Activated CD4-positive, alpha-beta memory T cell treated with anti-CD3 and anti-CD28 coated beads, Interleukin-2, amount 10 ng/mL, durations not matched to agents 7 days and 5 days (primary cell): ENCODE results near the gene USP54. TPM values are rescaled to one million over a fixed set of nuclear protein-coding genes. Genes with fewer than 3 reads are reported as not detected.

Experiments
- CTCF ChIA-PET: fragments of 350-600 bp; sonication (Branson Sonifier 250); formaldehyde crosslinking; loops from one replicate; lab custom pipeline; 2021; ENCODE audit warnings: antibody characterized with exemption, inconsistent platforms; lab: Charles Lee
- POLR2A ChIA-PET: fragments of 350-600 bp; sonication (Branson Sonifier 250); formaldehyde crosslinking; loops from one replicate; lab custom pipeline; 2021; ENCODE audit warnings: antibody characterized with exemption; lab: Charles Lee
- DNase-seq: peaks from one replicate; pipeline ENCODE4 v3.0.0-alpha.2; 2020
- H3K27ac Mint-ChIP-seq: one replicate; pipeline ENCODE4 v1.8.0; 2021; ENCODE audit warnings: mild to moderate bottlenecking, mixed read lengths
- H3K27me3 Mint-ChIP-seq: one replicate; pipeline ENCODE4 v1.8.0; 2021; ENCODE audit warnings: mixed read lengths
- H3K36me3 Mint-ChIP-seq: one replicate; pipeline ENCODE4 v1.8.0; 2021; ENCODE audit warnings: low read depth, mixed read lengths
- H3K4me1 Mint-ChIP-seq: one replicate; pipeline ENCODE4 v1.8.0; 2021; ENCODE audit warnings: mixed read lengths
- H3K4me3 Mint-ChIP-seq: one replicate; pipeline ENCODE4 v1.8.0; 2021; ENCODE audit warnings: mild to moderate bottlenecking, mixed read lengths
- H3K9me3 Mint-ChIP-seq: one replicate; pipeline ENCODE4 v1.8.0; 2021; ENCODE audit warnings: mixed read lengths
- total RNA-seq, 2 experiments: library from RNA; stranded (reverse); gene quantifications; one replicate each; pipeline ENCODE4 v1.2.3, GENCODE V29; 2021

Gene USP54, protein sequence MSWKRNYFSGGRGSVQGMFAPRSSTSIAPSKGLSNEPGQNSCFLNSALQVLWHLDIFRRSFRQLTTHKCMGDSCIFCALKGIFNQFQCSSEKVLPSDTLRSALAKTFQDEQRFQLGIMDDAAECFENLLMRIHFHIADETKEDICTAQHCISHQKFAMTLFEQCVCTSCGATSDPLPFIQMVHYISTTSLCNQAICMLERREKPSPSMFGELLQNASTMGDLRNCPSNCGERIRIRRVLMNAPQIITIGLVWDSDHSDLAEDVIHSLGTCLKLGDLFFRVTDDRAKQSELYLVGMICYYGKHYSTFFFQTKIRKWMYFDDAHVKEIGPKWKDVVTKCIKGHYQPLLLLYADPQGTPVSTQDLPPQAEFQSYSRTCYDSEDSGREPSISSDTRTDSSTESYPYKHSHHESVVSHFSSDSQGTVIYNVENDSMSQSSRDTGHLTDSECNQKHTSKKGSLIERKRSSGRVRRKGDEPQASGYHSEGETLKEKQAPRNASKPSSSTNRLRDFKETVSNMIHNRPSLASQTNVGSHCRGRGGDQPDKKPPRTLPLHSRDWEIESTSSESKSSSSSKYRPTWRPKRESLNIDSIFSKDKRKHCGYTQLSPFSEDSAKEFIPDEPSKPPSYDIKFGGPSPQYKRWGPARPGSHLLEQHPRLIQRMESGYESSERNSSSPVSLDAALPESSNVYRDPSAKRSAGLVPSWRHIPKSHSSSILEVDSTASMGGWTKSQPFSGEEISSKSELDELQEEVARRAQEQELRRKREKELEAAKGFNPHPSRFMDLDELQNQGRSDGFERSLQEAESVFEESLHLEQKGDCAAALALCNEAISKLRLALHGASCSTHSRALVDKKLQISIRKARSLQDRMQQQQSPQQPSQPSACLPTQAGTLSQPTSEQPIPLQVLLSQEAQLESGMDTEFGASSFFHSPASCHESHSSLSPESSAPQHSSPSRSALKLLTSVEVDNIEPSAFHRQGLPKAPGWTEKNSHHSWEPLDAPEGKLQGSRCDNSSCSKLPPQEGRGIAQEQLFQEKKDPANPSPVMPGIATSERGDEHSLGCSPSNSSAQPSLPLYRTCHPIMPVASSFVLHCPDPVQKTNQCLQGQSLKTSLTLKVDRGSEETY (N-terminal part only)
- total RNA-seq: 1 to 10 TPM; 3.0 to 3.4 TPM

DNA sequence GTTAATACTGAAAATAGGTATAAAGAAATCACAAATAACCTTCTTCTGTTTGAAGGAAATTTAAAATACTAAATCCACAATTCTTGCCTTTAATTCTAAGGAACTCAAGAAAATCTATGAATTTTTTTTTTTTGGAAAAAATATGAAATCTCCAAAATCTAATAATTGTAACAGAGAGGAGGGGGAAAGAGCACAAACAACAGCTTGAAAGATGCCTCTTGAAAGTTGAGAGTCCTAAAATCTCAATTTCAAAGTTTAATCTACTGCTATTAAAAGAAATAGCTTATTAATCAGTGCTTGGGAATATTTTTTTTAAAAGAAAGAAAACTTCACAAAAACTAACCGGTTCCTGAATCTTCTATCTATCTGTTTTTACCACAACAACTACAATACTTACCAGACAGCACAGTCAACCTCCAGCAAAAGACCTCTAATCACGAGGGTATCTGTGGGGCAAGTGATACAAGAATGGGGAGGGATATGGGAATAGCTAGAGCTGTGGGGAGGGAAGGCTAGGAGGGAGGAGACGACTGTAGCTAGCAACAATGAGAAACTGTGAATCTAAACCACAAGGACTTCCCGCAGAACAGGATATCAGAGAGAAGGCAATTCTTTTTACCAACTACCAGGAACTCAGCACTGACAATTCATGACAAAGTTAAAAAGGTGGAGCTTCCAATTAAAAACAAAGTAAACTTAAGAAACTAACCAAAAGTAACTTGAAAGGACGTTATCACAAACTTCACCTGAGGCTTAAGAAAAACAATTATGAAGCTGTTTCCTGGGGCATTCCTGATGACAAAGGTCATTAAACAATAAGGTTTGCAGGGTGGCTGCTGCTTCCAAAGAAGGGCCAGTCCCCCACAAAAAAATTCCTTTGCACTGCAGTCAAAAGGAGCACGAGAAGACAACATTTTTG, at the start of gene USP54:
Gene USP54 (minus strand): TSS at position 462 of the 919 bp plus-strand sequence. CDS start 15,684 bp downstream, outside the sequence.
- Mint-ChIP-seq H3K9me3 (no peaks in the 10 kb centered on the region), H3K27me3 (no peaks in the 10 kb centered on the region), H3K27ac (peak within 1 kb of the TSS; percentile 47), H3K4me1 (peaks cover 23% of the 10 kb centered on the region), H3K4me3 (peak within 1 kb of the TSS; percentile 29), H3K36me3 (no peaks in the 10 kb centered on the region)
- CTCF ChIA-PET: interaction anchor here (0.7 to 1.1 kb wide), 4 partner anchors 14 to 70 kb away, joined by 3 to 4 read pairs (median 3); no protein-coding TSS in a partner anchor
- POLR2A ChIA-PET: interaction anchor here (0.8 to 1.5 kb wide), 2 partner anchors 34 to 178 kb away, joined by 4 to 7 read pairs; partner anchors contain the start of gene ANXA7
- DNase-seq: no peak

DNA sequence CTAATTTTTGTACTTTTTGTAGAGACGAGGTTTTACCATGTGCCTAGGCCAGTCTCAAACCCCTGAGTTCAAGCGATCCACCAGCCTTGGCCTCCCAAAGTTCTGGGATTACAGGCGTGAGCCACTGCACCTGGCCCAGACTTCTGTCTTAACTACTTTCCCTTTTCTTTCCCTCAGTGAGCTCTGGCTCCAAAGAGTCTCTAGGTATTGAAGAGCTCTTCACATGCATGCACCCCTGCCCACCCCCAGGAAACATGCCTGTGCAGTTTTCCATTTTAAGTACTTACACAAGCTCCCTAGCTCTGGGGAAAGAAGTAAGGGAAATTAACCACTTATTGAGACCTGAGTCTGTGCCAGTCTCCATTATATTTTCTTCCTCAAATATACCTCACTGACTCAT, 48.1 kb upstream of the USP54 start:
- Mint-ChIP-seq H3K27me3 (no peaks in the 10 kb centered on the region), H3K27ac (no peak overlapping the region), H3K36me3 (no peaks in the 10 kb centered on the region), H3K4me3 (no peak overlapping the region), H3K9me3 (no peaks in the 10 kb centered on the region), H3K4me1 (peaks cover 9% of the 10 kb centered on the region)
- no peak for DNase-seq
- POLR2A ChIA-PET: no interaction called here
- CTCF ChIA-PET: interaction anchor here (1.3 kb wide), 1 partner anchor 110 kb away, joined by 7 read pairs; no protein-coding TSS in a partner anchor

- Mint-ChIP-seq H3K9me3 (no peaks in the 10 kb centered on the region), H3K4me3 (no peak overlapping the region), H3K27me3 (no peaks in the 10 kb centered on the region), H3K36me3 (no peaks in the 10 kb centered on the region), H3K27ac (no peak overlapping the region), H3K4me1 (no peaks in the 10 kb centered on the region)
- DNase-seq: no peak
- POLR2A ChIA-PET: no interaction called here
- CTCF ChIA-PET: no interaction called here
Measured at GRCh38 chr10:73635781-73636180, 44.6 kb upstream of the USP54 start.

GRCh38 chr10:73634421-73634820, 43.3 kb upstream of the USP54 start:
- POLR2A ChIA-PET: no interaction called here
- no peaks in the 10 kb centered on the region for H3K4me1 Mint-ChIP-seq
- no peaks in the 10 kb centered on the region for H3K27me3 Mint-ChIP-seq
- no peak overlapping the region for H3K27ac Mint-ChIP-seq
- H3K4me3 Mint-ChIP-seq: no peak overlapping the region
- no peak for DNase-seq
- H3K36me3 Mint-ChIP-seq: no peaks in the 10 kb centered on the region
- no peaks in the 10 kb centered on the region for H3K9me3 Mint-ChIP-seq
- CTCF ChIA-PET: interaction anchor here (2.3 kb wide), 1 partner anchor 10 kb away, joined by 6 read pairs; no protein-coding TSS in a partner anchor

GRCh38 chr10:73629165-73629564, 38.0 kb upstream of the USP54 start:
- DNase-seq: no peak
- ChIA-PET CTCF (interaction anchor here (2.6 kb wide), 1 partner anchor 14 kb away, joined by 8 read pairs; no protein-coding TSS in a partner anchor), POLR2A (no interaction called here)
- Mint-ChIP-seq H3K27me3 (no peaks in the 10 kb centered on the region), H3K27ac (no peak overlapping the region), H3K9me3 (no peaks in the 10 kb centered on the region), H3K36me3 (peaks cover 6% of the 10 kb centered on the region), H3K4me3 (no peak overlapping the region), H3K4me1 (peaks cover 27% of the 10 kb centered on the region)

DNA sequence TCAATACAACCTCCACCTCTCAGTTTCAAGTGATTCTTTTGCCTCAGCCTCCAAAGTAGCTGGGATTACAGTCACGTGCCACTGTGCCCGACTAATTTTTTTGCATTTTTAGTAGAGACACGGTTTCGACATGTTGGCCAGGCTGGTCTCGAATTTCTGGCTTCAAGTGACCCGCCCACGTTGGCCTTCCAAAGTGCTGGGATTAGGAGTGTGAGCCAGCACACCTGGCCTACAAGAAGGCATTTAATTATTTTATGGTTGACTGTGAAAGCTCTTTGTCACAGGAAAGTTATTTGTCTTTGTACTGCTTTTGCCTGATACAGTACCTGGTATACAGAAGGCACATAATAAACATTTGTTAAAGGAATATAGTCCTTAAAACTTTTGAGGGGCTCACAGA, 37.3 kb upstream of the USP54 start:
- H3K27ac Mint-ChIP-seq: no peak overlapping the region
- ChIA-PET POLR2A (no interaction called here), CTCF (interaction anchor here (2.6 kb wide), 1 partner anchor 15 kb away, joined by 8 read pairs; no protein-coding TSS in a partner anchor)
- H3K27me3 Mint-ChIP-seq: no peaks in the 10 kb centered on the region
- H3K4me3 Mint-ChIP-seq: no peak overlapping the region
- DNase-seq: no peak
- H3K4me1 Mint-ChIP-seq: peaks cover 27% of the 10 kb centered on the region
- peaks cover 6% of the 10 kb centered on the region for H3K36me3 Mint-ChIP-seq
- H3K9me3 Mint-ChIP-seq: no peaks in the 10 kb centered on the region

- Mint-ChIP-seq H3K27me3 (no peaks in the 10 kb centered on the region), H3K27ac (no peak overlapping the region), H3K4me3 (peak overlapping the region; percentile 19), H3K36me3 (peaks cover 6% of the 10 kb centered on the region), H3K9me3 (no peaks in the 10 kb centered on the region), H3K4me1 (peaks cover 27% of the 10 kb centered on the region)
- no peak for DNase-seq
- ChIA-PET POLR2A (interaction anchor here (1.0 to 1.1 kb wide), 2 partner anchors 131 to 380 kb away, joined by 3 to 5 read pairs; partner anchors contain the start of genes DNAJC9 and PPP3CB), CTCF (interaction anchor here (2.4 to 2.6 kb wide), 2 partner anchors 16 to 98 kb away, joined by 8 to 11 read pairs; no protein-coding TSS in a partner anchor)
Measured at GRCh38 chr10:73627300-73627699, 36.2 kb upstream of the USP54 start.

- H3K4me3 Mint-ChIP-seq: peak overlapping the region; percentile 98
- DNase-seq: peak; percentile 96
- H3K9me3 Mint-ChIP-seq: no peaks in the 10 kb centered on the region
- no peaks in the 10 kb centered on the region for H3K27me3 Mint-ChIP-seq
- POLR2A ChIA-PET: interaction anchor here (0.8 to 1.5 kb wide), 12 partner anchors 11 to 458 kb away, joined by 3 to 18 read pairs (median 4); partner anchors contain the start of genes DNAJC9, ECD, FAM149B1 and MRPS16
- peaks cover 27% of the 10 kb centered on the region for H3K4me1 Mint-ChIP-seq
- peak overlapping the region; percentile 91 for H3K27ac Mint-ChIP-seq
- H3K36me3 Mint-ChIP-seq: peaks cover 6% of the 10 kb centered on the region
- CTCF ChIA-PET: interaction anchor here (0.7 to 2.5 kb wide), 5 partner anchors 15 to 529 kb away, joined by 3 to 19 read pairs (median 4); partner anchors contain the start of gene P4HA1
Measured at GRCh38 chr10:73625884-73626752, 35.0 kb upstream of the USP54 start.

GRCh38 chr10:73625004-73625883, 34.1 kb upstream of the USP54 start:
- ChIA-PET CTCF (interaction anchor here (0.7 to 2.5 kb wide), 5 partner anchors 14 to 528 kb away, joined by 3 to 19 read pairs (median 4); partner anchors contain the start of gene P4HA1), POLR2A (interaction anchor here (0.8 to 1.5 kb wide), 11 partner anchors 12 to 457 kb away, joined by 3 to 18 read pairs (median 4); partner anchors contain the start of genes DNAJC9, ECD, FAM149B1 and MRPS16)
- Mint-ChIP-seq H3K36me3 (peaks cover 6% of the 10 kb centered on the region), H3K27me3 (no peaks in the 10 kb centered on the region), H3K27ac (peak overlapping the region; percentile 22), H3K9me3 (no peaks in the 10 kb centered on the region), H3K4me1 (peaks cover 27% of the 10 kb centered on the region), H3K4me3 (peak overlapping the region; percentile 98)
- no peak for DNase-seq

GRCh38 chr10:73623056-73623455, 31.9 kb upstream of the USP54 start:
- Mint-ChIP-seq H3K27me3 (no peaks in the 10 kb centered on the region), H3K4me1 (peaks cover 27% of the 10 kb centered on the region), H3K9me3 (no peaks in the 10 kb centered on the region), H3K4me3 (no peak overlapping the region), H3K36me3 (peaks cover 6% of the 10 kb centered on the region), H3K27ac (no peak overlapping the region)
- POLR2A ChIA-PET: no interaction called here
- no peak for DNase-seq
- CTCF ChIA-PET: no interaction called here
